Fibroblast of the conjunctiva (primary cell): ENCODE measurements around the gene BAG2.

Experiments
- DNase-seq: peaks from one replicate; pipeline ENCODE4 v3.0.0-alpha.2; 2010; ENCODE audit warnings: low read depth

Gene BAG2

GRCh38 chr6:57174511-57174907 is 2.4 kb downstream of the BAG2 start:
- no peak for DNase-seq

DNA sequence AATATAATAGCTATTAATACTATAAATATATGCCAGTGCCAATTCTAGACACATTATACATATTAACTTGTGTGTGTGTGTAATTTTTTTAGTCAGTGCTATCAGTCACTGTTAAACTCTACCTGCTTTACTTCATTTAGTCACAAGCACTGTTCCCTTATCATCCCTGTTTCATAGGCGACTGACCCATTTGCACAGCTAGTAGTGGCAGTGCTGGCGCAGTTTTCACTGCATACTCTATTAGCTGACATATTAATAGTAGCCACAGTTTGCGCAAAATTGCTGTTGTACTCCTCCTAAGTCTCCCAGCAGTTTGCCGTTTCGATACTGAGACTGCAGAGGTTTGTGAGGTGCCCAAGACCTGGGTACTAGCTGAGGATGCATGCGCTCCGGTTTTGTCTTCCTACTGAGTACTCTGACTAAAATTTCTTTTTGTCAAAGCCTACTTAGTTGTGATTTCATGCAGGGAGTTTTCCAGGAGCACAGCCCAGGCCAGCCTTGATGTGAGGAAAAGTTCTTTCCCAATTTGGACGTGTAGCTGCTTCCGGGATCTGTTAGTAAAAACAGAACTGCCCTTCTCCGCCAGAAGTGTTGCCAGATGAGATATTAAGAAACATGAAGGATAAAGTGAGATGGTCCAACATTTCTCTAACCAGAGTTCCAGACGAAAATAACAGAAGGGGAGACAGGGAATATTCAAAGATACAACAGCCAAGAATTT is 5.6 kb downstream of the BAG2 start:
- peak; percentile 27 for DNase-seq

DNA sequence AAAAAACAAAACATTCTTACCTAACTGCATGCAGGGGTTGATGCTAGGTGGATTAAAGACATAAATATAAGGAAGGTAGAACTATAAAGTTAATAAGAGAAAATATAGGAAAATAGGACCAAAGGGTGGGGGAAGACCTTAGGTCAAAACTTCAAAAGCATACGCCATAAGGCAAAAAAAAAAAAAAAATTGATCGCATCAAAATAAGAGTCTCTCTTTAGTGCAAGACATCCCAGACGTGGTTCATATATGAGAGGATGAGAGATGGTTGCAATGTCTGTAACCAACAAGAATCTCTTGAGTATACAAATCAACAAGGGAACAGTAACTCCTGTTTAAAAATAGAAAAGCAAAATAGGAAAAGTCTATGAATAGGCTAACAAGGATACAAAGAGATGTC is 8.5 kb downstream of the BAG2 start:
- DNase-seq: no peak

DNA sequence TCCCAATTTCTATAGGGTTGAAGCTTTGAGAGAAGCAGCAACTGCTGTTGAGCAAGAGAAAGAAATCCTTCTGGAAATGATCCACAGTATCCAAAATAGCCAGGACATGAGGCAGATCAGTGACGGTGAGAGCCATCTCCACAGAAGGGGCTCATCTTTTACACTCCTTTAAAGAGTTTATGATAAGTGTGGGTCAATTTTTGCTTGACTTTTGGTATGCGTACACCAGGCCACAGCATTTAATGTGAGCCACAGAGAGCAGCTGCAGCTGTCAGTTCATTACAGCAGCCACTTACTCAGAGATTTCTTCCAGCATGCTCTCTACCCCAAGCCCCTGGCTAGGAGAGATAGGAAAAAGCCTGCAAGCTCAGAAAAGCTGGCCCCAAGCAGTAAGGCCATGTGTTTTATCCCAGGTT is 9.9 kb downstream of the BAG2 start:
- no peak for DNase-seq

GRCh38 chr6:57183336-57183735 is 11.2 kb downstream of the BAG2 start:
- no peak for DNase-seq

- peak; percentile 59 for DNase-seq
These were observed 18.0 kb downstream of the BAG2 start for GRCh38 chr6:57190140-57190539.

GRCh38 chr6:57193177-57193576 is 21.1 kb downstream of the BAG2 start:
- no peak for DNase-seq

DNA sequence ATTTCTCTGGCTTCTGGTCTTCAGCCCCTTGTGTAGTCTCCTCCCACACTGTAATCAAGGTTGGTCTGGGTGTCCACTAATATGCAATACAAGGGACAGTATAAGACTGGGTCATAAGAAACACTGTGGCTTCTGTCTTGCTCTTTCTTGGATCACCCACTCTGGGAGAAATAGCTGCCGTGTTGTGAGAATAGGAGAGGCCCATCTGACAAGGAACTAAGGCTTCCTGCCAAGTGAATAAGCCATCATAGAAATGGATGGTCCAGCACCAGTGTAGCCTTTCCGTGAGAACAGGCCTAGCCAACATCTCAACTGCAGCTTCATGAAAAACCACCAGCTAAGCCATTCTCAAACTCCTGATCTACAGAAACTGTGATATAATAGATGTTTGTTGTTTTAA is 23.3 kb downstream of the BAG2 start:
- no peak for DNase-seq

DNA sequence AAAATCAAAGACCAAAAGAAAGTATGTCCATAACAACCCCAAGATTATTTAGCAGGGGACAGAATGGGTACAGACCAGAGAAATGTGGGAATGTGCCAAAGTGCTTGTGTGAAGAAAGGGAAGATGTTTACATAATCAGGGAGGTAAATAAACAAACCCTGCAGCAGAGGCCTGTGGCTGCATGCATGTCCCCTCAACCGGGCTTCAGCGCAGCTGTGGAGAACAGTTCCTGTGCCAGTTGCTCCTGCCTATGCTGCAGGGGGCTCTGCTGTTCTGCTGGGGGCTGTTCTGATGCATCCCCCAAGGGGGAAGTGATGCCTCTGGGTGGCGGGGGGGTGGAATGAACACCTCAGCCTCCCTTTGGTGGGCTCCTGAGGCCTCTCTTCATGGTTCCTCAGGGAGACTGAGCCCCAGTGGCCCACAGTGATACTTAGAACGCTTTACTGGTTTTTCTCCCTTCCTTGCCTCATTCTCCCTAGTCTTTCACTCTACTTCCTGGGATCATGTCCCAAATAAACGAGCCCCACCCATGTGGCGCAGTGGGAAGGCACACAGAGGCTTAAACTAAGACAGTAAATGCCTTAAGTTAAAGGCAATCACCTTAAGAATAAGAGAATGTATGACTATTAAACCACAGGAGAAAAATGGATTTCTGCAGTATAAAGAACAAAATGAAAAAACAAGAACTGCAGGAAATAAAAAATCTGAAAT is 27.0 kb downstream of the BAG2 start:
- no peak for DNase-seq

DNA sequence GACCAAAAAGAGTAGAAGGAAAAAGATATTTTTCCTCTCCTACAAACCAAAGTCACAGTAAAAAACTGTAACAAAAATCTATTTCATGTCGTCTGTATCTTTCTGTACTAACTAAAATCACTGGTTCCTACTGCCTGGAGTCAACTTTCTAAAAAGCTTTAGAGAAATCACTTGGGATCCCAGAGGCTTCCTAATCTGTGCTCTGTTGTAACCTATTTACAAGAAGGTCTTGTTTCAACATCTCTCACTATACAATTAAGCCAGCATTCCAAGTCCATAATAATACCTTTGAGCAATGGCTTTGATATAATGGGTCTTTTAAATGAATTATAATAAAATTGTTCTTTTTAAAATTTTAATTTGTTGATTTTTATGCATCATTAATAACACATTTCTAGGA is 29.6 kb downstream of the BAG2 start:
- no peak for DNase-seq

DNA sequence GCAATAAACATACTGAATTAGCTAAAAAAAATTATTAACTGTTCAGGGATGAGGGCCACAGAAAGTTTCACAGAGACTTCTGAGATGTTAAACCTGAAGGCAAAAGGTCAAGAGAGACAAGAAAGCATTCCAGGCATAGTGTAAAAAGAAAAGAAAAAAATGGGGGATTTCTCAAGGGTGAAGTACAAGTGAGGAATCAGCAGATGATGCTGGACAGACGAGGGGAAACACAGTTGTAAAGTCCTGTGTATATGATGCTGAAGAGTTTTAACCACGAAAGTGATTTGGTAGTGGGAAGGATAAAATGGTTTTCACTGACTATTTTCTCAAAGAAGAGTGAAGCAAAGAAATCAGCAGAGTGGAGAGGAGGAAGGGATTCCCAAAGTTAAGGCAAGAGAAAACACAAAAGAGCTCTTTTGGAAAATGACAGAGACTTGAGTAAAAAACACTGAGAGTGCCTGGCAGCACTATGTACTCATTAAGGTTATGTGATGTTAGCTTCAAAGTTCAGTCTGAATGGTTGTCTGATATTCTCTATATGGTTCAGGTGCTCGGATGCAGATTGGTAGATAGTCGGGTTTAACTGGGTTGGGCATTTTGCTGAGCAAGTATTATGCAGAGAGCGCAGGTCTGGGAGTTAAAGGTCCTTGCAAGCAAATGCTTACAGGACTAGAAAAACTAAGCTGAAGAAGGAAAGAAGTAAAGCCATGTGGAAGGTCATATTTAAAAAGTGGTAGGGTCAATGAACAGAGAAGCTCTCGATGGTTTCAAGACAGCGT is 33.6 kb downstream of the BAG2 start:
- DNase-seq: no peak

GRCh38 chr6:57207141-57207540 is 35.0 kb downstream of the BAG2 start:
- DNase-seq: no peak

- DNase-seq: no peak
These were observed 35.7 kb downstream of the BAG2 start for GRCh38 chr6:57207872-57208271.

- no peak for DNase-seq
These were observed 36.9 kb downstream of the BAG2 start for GRCh38 chr6:57209030-57209429.

GRCh38 chr6:57210060-57210459 is 37.9 kb downstream of the BAG2 start:
- no peak for DNase-seq

- no peak for DNase-seq
These were observed 43.1 kb downstream of the BAG2 start for GRCh38 chr6:57215260-57215659.

- DNase-seq: no peak
These were observed 44.3 kb downstream of the BAG2 start for GRCh38 chr6:57216235-57217101.

DNA sequence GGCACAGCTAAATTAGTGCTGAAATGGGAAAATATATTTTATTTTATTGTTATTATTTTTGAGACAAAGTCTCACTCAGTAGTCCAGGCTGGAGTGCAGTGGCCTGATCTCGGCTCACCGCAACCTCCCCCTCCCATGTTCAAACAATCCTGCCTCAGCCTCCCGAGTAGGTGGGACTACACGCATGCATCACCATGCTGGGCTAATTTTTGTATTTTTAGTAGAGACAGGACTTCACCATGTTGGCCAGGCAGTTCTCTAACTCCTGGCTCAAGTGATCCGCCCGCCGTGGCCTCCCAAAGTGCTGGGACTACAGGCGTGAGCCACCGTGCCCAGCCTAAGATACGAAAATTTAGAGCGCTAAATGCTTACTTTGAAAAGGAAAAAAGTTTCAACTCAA is 45.1 kb downstream of the BAG2 start:
- no peak for DNase-seq

GRCh38 chr6:57220083-57220703 is 48.1 kb downstream of the BAG2 start:
- DNase-seq: no peak

- peak; percentile 43 for DNase-seq
These were observed 49.2 kb downstream of the BAG2 start for GRCh38 chr6:57221191-57221935.
